Mesenchymal stem cell (in vitro differentiated cells and primary cell): ENCODE data around the gene HOXC9.

Source experiments
- DNase-seq: peaks from one replicate; pipeline ENCODE4 v3.0.0-alpha.2; 2013
- H2AFZ ChIP-seq: one replicate; pipeline ENCODE4 v1.6.1; 2013; ENCODE audit warnings: low read depth, mild to moderate bottlenecking, control low read depth, inconsistent platforms, low read length, moderate library complexity
- H2AK5ac ChIP-seq: 2 replicates; pipeline ENCODE4 v1.6.1; 2013; ENCODE audit warnings: low read length, moderate library complexity, mild to moderate bottlenecking, inconsistent platforms; ENCODE audit not compliant: severe bottlenecking
- H2BK120ac ChIP-seq: one replicate; pipeline ENCODE4 v1.6.1; 2013; ENCODE audit warnings: low read depth, mild to moderate bottlenecking, inconsistent platforms, low read length, moderate library complexity
- H2BK12ac ChIP-seq, 2 experiments: one replicate each; pipeline ENCODE4 v1.6.1; 2013; ENCODE audit warnings: inconsistent platforms in 2 of 2, low read length in 2 of 2, mild to moderate bottlenecking in 2 of 2, moderate library complexity in 2 of 2, control low read depth in 1 of 2
- H2BK15ac ChIP-seq: one replicate; pipeline ENCODE4 v1.6.1; 2013; ENCODE audit warnings: mild to moderate bottlenecking, low read depth, inconsistent platforms; ENCODE audit not compliant: poor library complexity, severe bottlenecking
- H2BK5ac ChIP-seq: 2 replicates; pipeline ENCODE4 v1.6.1; 2013; ENCODE audit warnings: low read depth, mild to moderate bottlenecking, low read length, control low read depth, inconsistent platforms; ENCODE audit not compliant: poor library complexity, severe bottlenecking
- H3K14ac ChIP-seq, 2 experiments: one replicate each; pipeline ENCODE4 v1.6.1; 2013; ENCODE audit warnings: inconsistent platforms in 2 of 2, low read length in 2 of 2, control low read depth in 1 of 2, mild to moderate bottlenecking in 1 of 2, moderate library complexity in 1 of 2
- H3K18ac ChIP-seq, 2 experiments: one replicate each; pipeline ENCODE4 v1.6.1; 2013; ENCODE audit warnings: inconsistent platforms in 2 of 2, low read length in 2 of 2, control low read depth in 1 of 2, low read depth in 1 of 2, mild to moderate bottlenecking in 1 of 2
- H3K23ac ChIP-seq, 2 experiments: one replicate each; pipeline ENCODE4 v1.6.1; 2013; ENCODE audit warnings: inconsistent platforms in 2 of 2, low read length in 2 of 2, mild to moderate bottlenecking in 2 of 2, moderate library complexity in 2 of 2, control low read depth in 1 of 2
- H3K27ac ChIP-seq: 2 replicates; pipeline ENCODE4 v1.5.1; 2013; ENCODE audit warnings: mild to moderate bottlenecking, moderate library complexity, low read length, control low read depth, inconsistent platforms; ENCODE audit not compliant: poor library complexity, severe bottlenecking
- H3K27me3 ChIP-seq, 2 experiments: 2 replicates each; pipeline versions ENCODE4 v1.6.1 to v1.7.0; 2013; ENCODE audit warnings: low read length in 2 of 2, mild to moderate bottlenecking in 2 of 2, moderate library complexity in 2 of 2, control low read depth in 1 of 2, inconsistent platforms in 1 of 2; ENCODE audit not compliant: control insufficient read depth in 1 of 2, insufficient read depth in 1 of 2
- H3K36me3 ChIP-seq, 2 experiments: 2 replicates each; pipeline versions ENCODE4 v1.6.1 to v1.7.0; 2013; ENCODE audit warnings: low read length in 2 of 2, control low read depth in 1 of 2, inconsistent platforms in 1 of 2, low read depth in 1 of 2, mild to moderate bottlenecking in 1 of 2; ENCODE audit not compliant: insufficient read depth in 2 of 2, control insufficient read depth in 1 of 2
- H3K4ac ChIP-seq, 2 experiments: one replicate each; pipeline ENCODE4 v1.6.1; 2013; ENCODE audit warnings: inconsistent platforms in 2 of 2, low read length in 2 of 2, mild to moderate bottlenecking in 2 of 2, moderate library complexity in 2 of 2, control low read depth in 1 of 2, low read depth in 1 of 2
- H3K4me1 ChIP-seq: 2 replicates; pipeline ENCODE4 v1.6.1; 2013; ENCODE audit warnings: low read depth, low read length, control low read depth; ENCODE audit not compliant: control insufficient read depth, insufficient read depth
- H3K4me2 ChIP-seq: 2 replicates; pipeline ENCODE4 v1.6.1; 2013; ENCODE audit warnings: low read length, mild to moderate bottlenecking, inconsistent platforms; ENCODE audit not compliant: poor library complexity, severe bottlenecking
- H3K4me3 ChIP-seq, 2 experiments: 2 replicates each; pipeline versions ENCODE4 v1.5.1 to v1.7.0; 2013; ENCODE audit warnings: low read length in 2 of 2, mild to moderate bottlenecking in 2 of 2, control low read depth in 1 of 2, low read depth in 1 of 2; ENCODE audit not compliant: insufficient read depth in 1 of 2
- H3K79me1 ChIP-seq: replicated peaks from 2 replicates; pipeline ENCODE4 v1.6.1; 2013; ENCODE audit warnings: mild to moderate bottlenecking, control low read depth, low read length, inconsistent platforms; ENCODE audit not compliant: poor library complexity, severe bottlenecking
- H3K9ac ChIP-seq: 2 replicates; pipeline ENCODE4 v1.7.0; 2013; ENCODE audit warnings: mild to moderate bottlenecking, low read length, moderate library complexity
- H3K9me3 ChIP-seq: 2 replicates; pipeline ENCODE4 v1.7.0; 2013; ENCODE audit warnings: mild to moderate bottlenecking, low read length; ENCODE audit not compliant: control insufficient read depth
- H4K8ac ChIP-seq: one replicate; pipeline ENCODE4 v1.6.1; 2013; ENCODE audit warnings: inconsistent platforms, mild to moderate bottlenecking, low read length, moderate library complexity
- H4K91ac ChIP-seq: one replicate; pipeline ENCODE4 v1.6.1; 2013; ENCODE audit warnings: mild to moderate bottlenecking, low read length, inconsistent platforms
- WGBS: methylation state at CpG from one replicate; pipeline ENCODE4 v1.1.7; 2013; ENCODE audit warnings: mixed read lengths; 5-methylcytosine and 5-hydroxymethylcytosine counted together

The HOXC9 gene

GRCh38 chr12:54007538-54008259 is 7.7 kb downstream of the HOXC9 start:
- Histone ChIP-seq H2AK5ac (peak overlapping the region; percentile 93), H2BK15ac (no peak overlapping the region), H2BK12ac (peak overlapping the region; percentile 75 to 92), H3K4me3 (peak overlapping the region in 1 of 2 experiments; percentile 86), H3K9me3 (no peaks in the 10 kb centered on the region), H3K27me3 (no peaks in the 10 kb centered on the region), H3K79me1 (no peaks in the 10 kb centered on the region), H2BK5ac (no peak overlapping the region), H2BK120ac (peak overlapping the region; percentile 92), H3K4ac (peak overlapping the region; percentile 40 to 66), H3K4me1 (peaks cover 35% of the 10 kb centered on the region), H4K8ac (peak overlapping the region; percentile 72), H4K91ac (peak overlapping the region; percentile 90), H2AFZ (no peak overlapping the region), H3K14ac (peak overlapping the region in 1 of 2 experiments; percentile 44), H3K4me2 (peak overlapping the region; percentile 52), H3K36me3 (peaks cover 0 to 3% of the 10 kb centered on the region in 2 experiments), H3K23ac (no peak overlapping the region), H3K18ac (peak overlapping the region; percentile 82 to 91), H3K27ac (peak overlapping the region; percentile 59), H3K9ac (peak overlapping the region; percentile 98)
- peak; percentile 33 for DNase-seq
- 48% methylated on average over 2 of the region's 2 CpGs for WGBS

GRCh38 chr12:54008260-54008552 is 8.2 kb downstream of the HOXC9 start:
- Histone ChIP-seq H3K14ac (peak overlapping the region in 1 of 2 experiments; percentile 37), H3K23ac (peak overlapping the region in 1 of 2 experiments; percentile 46), H3K27me3 (no peaks in the 10 kb centered on the region), H3K4ac (peak overlapping the region; percentile 40 to 66), H2BK120ac (peak overlapping the region; percentile 92), H2BK12ac (peak overlapping the region in 1 of 2 experiments; percentile 92), H2BK5ac (no peak overlapping the region), H3K36me3 (no peaks in the 10 kb centered on the region), H2AFZ (no peak overlapping the region), H3K9ac (peak overlapping the region; percentile 98), H3K4me3 (peak overlapping the region in 1 of 2 experiments; percentile 86), H3K4me2 (peak overlapping the region; percentile 52), H4K8ac (peak overlapping the region; percentile 72), H3K18ac (peak overlapping the region; percentile 82 to 91), H3K79me1 (no peaks in the 10 kb centered on the region), H3K9me3 (no peaks in the 10 kb centered on the region), H3K4me1 (peaks cover 38% of the 10 kb centered on the region), H2BK15ac (peak overlapping the region; percentile 86), H3K27ac (peak overlapping the region; percentile 59), H2AK5ac (peak overlapping the region; percentile 93), H4K91ac (peak overlapping the region; percentile 90)
- no peak for DNase-seq
- 19% methylated on average over 1 of the region's 2 CpGs for WGBS

GRCh38 chr12:54009171-54010052 is 9.5 kb downstream of the HOXC9 start:
- Histone ChIP-seq H4K8ac (peak overlapping the region; percentile 79), H4K91ac (peak overlapping the region; percentile 93), H3K14ac (peak overlapping the region in 1 of 2 experiments; percentile 22), H3K4me2 (peak overlapping the region; percentile 85), H2AFZ (no peak overlapping the region), H3K9ac (peak overlapping the region; percentile 96), H3K36me3 (no peaks in the 10 kb centered on the region), H3K9me3 (no peaks in the 10 kb centered on the region), H3K4ac (peak overlapping the region; percentile 76 to 99), H3K4me1 (peaks cover 38% of the 10 kb centered on the region), H3K18ac (peak overlapping the region; percentile 78 to 94), H3K23ac (peak overlapping the region in 1 of 2 experiments; percentile 60), H2BK120ac (peak overlapping the region; percentile 92), H3K27me3 (no peaks in the 10 kb centered on the region), H3K79me1 (no peaks in the 10 kb centered on the region), H2BK12ac (peak overlapping the region; percentile 29 to 90), H3K27ac (peak overlapping the region; percentile 73), H3K4me3 (peak overlapping the region; percentile 73 to 85), H2BK15ac (peak overlapping the region; percentile 93), H2AK5ac (no peak overlapping the region), H2BK5ac (peak overlapping the region; percentile 33)
- DNase-seq, result peak; percentile 43
- 1% methylated on average over 38 of the region's 51 CpGs for WGBS
